ENCODE results near the gene GAL. TPM values are rescaled to one million over a fixed set of nuclear protein-coding genes. Genes with fewer than 3 reads are reported as not detected.

GAL gene
- total RNA-seq, 1 experiment from 2014 or later = 65.2 TPM

DNA sequence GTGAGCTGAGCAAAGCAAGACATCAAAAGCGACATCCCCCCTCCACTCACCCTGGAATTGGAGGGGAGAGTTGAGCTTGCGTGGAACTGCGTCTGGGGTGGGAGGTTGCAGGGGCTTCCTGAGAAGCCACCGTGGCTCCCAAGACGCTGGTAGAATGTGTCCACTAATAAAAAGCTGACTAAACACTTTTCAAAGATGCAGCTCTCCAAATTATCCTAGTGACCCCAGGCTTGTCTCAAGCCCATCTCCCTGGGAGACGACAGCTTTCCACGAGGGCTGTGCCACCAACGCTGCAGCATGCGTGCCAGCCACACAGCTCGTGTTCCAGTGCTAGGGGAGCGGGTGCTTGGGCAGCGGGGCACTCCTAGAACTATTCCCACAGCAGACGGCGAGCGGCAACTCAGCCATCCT lies 6.3 kb upstream of the GAL start:
- Mint-ChIP-seq H3K27me3 (ENCODE audit: low read depth) (peaks cover 18% of the 10 kb centered on the region), H3K27ac (no peak overlapping the region), H3K4me1 (peaks cover 17 to 21% of the 10 kb centered on the region in 2 experiments), H3K9me3 (no peaks in the 10 kb centered on the region), H3K36me3 (ENCODE audit: insufficient read depth in 1 of 3, low read depth in 3 of 3) (no peaks in the 10 kb centered on the region), H3K4me3 (no peak overlapping the region)
- H3K27ac ChIP-seq (ENCODE audit: insufficient read length, low read depth, low read length) = no peak overlapping the region
- H4K8ac ChIP-seq (replicated peaks; ENCODE audit: insufficient read length, low read depth, low read length) = no peak overlapping the region
- H3K9ac ChIP-seq (ENCODE audit: extremely low read depth, insufficient read length, low read length) = no peak overlapping the region
- no peak overlapping the region for H3K23ac ChIP-seq (ENCODE audit: insufficient read length, low read depth, low read length)
- H2AFZ ChIP-seq (ENCODE audit: low read length) = no peak overlapping the region
- no peak overlapping the region for H4K91ac ChIP-seq (ENCODE audit: insufficient read length, low read depth, low read length)
- H4K20me1 ChIP-seq (ENCODE audit: control insufficient read depth, insufficient read depth, insufficient read length) = no peaks in the 10 kb centered on the region
- no peaks in the 10 kb centered on the region for H3K27me3 ChIP-seq (ENCODE audit: insufficient read depth, low read length)
- no peak overlapping the region for H2BK5ac ChIP-seq (ENCODE audit: insufficient read length, low read length)
- H3K56ac ChIP-seq (ENCODE audit: insufficient read length, low read depth, low read length) = no peak overlapping the region
- H2BK20ac ChIP-seq (ENCODE audit: low read depth, low read length, poor library complexity, severe bottlenecking) = no peak overlapping the region
- H3K14ac ChIP-seq (ENCODE audit: insufficient read depth, low read length) = no peak overlapping the region; the same call in 1 of the 2 replicates
- no peak overlapping the region for H4K5ac ChIP-seq (ENCODE audit: insufficient read length, low read depth, low read length)
- TF ChIP-seq CTCF (conservative IDR thresholded peaks at IDR 0.05) = no peak
- no peak overlapping the region for H2BK12ac ChIP-seq (ENCODE audit: insufficient read length, low read depth, low read length)
- no CpG with 5 or more reads among the region's 15 CpGs for WGBS (ENCODE audit: extremely low coverage, insufficient read length, low lambda C conversion rate)
- no peaks in the 10 kb centered on the region for H3K23me2 ChIP-seq (ENCODE audit: insufficient read length, low read depth, low read length, poor library complexity, severe bottlenecking)
- no peak for DNase-seq
- H3K4ac ChIP-seq (ENCODE audit: low read depth, low read length) = no peak overlapping the region
- H2AK5ac ChIP-seq (ENCODE audit: insufficient read length, low read length) = no peak overlapping the region
- no peaks in the 10 kb centered on the region for H3K4me1 ChIP-seq (ENCODE audit: insufficient read depth, low read length)
- no peaks in the 10 kb centered on the region for H3K9me3 ChIP-seq (ENCODE audit: control insufficient read depth, low read depth, low read length)
- no peak overlapping the region for H2BK15ac ChIP-seq (ENCODE audit: low read depth, low read length)
- no peak overlapping the region for H3K4me2 ChIP-seq (ENCODE audit: insufficient read depth, insufficient read length, low read length)
- H3K79me2 ChIP-seq (ENCODE audit: insufficient read depth, low read length) = no peaks in the 10 kb centered on the region
- H3K18ac ChIP-seq (ENCODE audit: insufficient read length, low read depth, low read length) = no peak overlapping the region
- no peak overlapping the region for H3T11ph ChIP-seq (ENCODE audit: low read length)
- no peak overlapping the region for H2BK120ac ChIP-seq (ENCODE audit: low read depth, low read length, poor library complexity, severe bottlenecking)
- no peaks in the 10 kb centered on the region for H3K79me1 ChIP-seq (ENCODE audit: insufficient read depth, low read depth, low read length, poor library complexity, severe bottlenecking)
